Immature natural killer cell (primary cell): ENCODE results near the gene NELL1. TPM values are rescaled to one million over a fixed set of nuclear protein-coding genes. Genes with fewer than 3 reads are reported as not detected.

ENCODE experiments used
- DNase-seq, 3 donors: peaks; one replicate each; pipeline ENCODE4 v3.0.0; 2022; ENCODE audit warnings: mixed read lengths in 1 of 3
- H3K27ac Mint-ChIP-seq, 6 donors: one replicate each; pipeline ENCODE4 v1.8.0; 2020; ENCODE audit warnings: mixed read lengths in 6 of 6, mild to moderate bottlenecking in 5 of 6, inconsistent platforms in 4 of 6, moderate library complexity in 3 of 6
- H3K27me3 Mint-ChIP-seq, 3 donors: one replicate each; pipeline ENCODE4 v1.8.0; 2020 to 2021; ENCODE audit warnings: low read depth in 3 of 3, mild to moderate bottlenecking in 3 of 3, mixed read lengths in 3 of 3, moderate library complexity in 3 of 3, inconsistent platforms in 1 of 3
- H3K36me3 Mint-ChIP-seq, 3 donors: one replicate each; pipeline ENCODE4 v1.8.0; 2020; ENCODE audit warnings: mixed read lengths in 3 of 3, inconsistent platforms in 2 of 3, mild to moderate bottlenecking in 2 of 3
- H3K4me1 Mint-ChIP-seq, 2 donors: one replicate each; pipeline ENCODE4 v1.8.0; 2020; ENCODE audit warnings: inconsistent platforms in 2 of 2, mild to moderate bottlenecking in 2 of 2, mixed read lengths in 2 of 2, moderate library complexity in 1 of 2
- H3K4me3 Mint-ChIP-seq, 5 donors: one replicate each; pipeline ENCODE4 v1.8.0; 2020; ENCODE audit warnings: mild to moderate bottlenecking in 5 of 5, mixed read lengths in 5 of 5, inconsistent platforms in 3 of 5, moderate library complexity in 3 of 5
- H3K9me3 Mint-ChIP-seq, 6 donors: one replicate each; pipeline ENCODE4 v1.8.0; 2020; ENCODE audit warnings: mild to moderate bottlenecking in 6 of 6, mixed read lengths in 6 of 6, inconsistent platforms in 4 of 6, moderate library complexity in 3 of 6
- polyA plus RNA-seq, 3 donors: library from polyadenylated mRNA; unstranded; fragments of 300-500 nt; fragmentation: Illumina TruSeq; gene quantifications; one replicate each; pipeline ENCODE4 v1.2.3, GENCODE V29; 2021

Gene NELL1
- polyA plus RNA-seq, 3 donors from 2014 or later, result not detected

DNA sequence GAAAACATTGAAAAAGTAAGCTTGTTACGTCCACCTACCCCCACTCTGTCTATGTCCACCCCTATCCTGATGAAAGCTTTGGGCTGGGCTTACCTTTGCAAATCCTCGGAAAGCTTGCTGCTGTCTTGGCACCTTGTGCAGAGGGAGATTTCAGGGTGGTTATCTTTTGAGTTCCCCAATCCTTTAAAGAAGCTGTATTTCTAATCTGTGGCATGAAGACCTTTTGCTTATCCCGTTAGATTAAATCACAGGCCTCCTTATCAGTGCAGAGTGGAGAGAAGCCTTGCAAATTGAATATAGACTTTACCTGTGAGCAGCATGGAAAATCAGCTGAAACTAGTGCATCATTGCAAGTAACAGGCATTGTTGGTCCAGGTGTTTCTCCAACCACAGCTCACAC, 942.9 kb downstream of the NELL1 start:
- no peaks in the 10 kb centered on the region for H3K4me1 Mint-ChIP-seq
- no peak overlapping the region for H3K4me3 Mint-ChIP-seq
- peaks cover 0 to 35% (median 7%) of the 10 kb centered on the region in 6 donors for H3K9me3 Mint-ChIP-seq
- H3K27ac Mint-ChIP-seq, result no peak overlapping the region
- H3K27me3 Mint-ChIP-seq, result no peaks in the 10 kb centered on the region
- DNase-seq, result no peak
- H3K36me3 Mint-ChIP-seq, result no peaks in the 10 kb centered on the region

- Mint-ChIP-seq H3K27ac (no peak overlapping the region), H3K36me3 (no peaks in the 10 kb centered on the region), H3K9me3 (peaks cover 0 to 49% (median 6%) of the 10 kb centered on the region in 6 donors), H3K4me1 (no peaks in the 10 kb centered on the region), H3K27me3 (no peaks in the 10 kb centered on the region), H3K4me3 (no peak overlapping the region)
- DNase-seq, result no peak
Observed at GRCh38 chr11:21614961-21615360, 945.6 kb downstream of the NELL1 start.

GRCh38 chr11:21615955-21616371, 946.6 kb downstream of the NELL1 start:
- H3K4me1 Mint-ChIP-seq, result no peaks in the 10 kb centered on the region
- DNase-seq, result no peak
- no peaks in the 10 kb centered on the region for H3K27me3 Mint-ChIP-seq
- H3K9me3 Mint-ChIP-seq, result peaks cover 2 to 53% (median 8%) of the 10 kb centered on the region in 6 donors
- no peak overlapping the region for H3K27ac Mint-ChIP-seq
- H3K36me3 Mint-ChIP-seq, result no peaks in the 10 kb centered on the region
- no peak overlapping the region for H3K4me3 Mint-ChIP-seq

GRCh38 chr11:21622566-21622965, 953.2 kb downstream of the NELL1 start:
- Mint-ChIP-seq H3K27me3 (no peaks in the 10 kb centered on the region), H3K36me3 (no peaks in the 10 kb centered on the region), H3K27ac (no peak overlapping the region), H3K4me1 (peaks cover 0 to 4% of the 10 kb centered on the region in 2 donors), H3K4me3 (no peak overlapping the region), H3K9me3 (peaks cover 3 to 54% (median 10%) of the 10 kb centered on the region in 6 donors)
- DNase-seq, result no peak

DNA sequence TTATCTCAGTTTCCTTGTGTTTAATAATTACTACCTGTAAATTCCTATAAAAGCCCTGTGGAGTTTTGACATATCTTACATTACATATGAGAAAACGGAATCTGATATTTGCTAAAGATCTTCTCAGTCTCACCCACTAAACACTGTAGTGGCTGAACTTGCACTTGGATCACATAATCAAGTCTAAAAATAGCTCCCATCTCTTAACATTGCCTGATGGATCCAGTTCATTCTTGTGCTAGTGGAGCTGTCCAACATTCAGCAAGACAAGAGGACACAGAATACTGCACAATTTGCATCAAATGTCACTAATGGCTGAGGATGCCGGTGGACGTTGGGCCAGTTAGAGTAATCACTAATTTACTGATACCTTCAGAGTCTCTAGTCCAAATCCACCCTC, 953.6 kb downstream of the NELL1 start:
- H3K4me3 Mint-ChIP-seq, result no peak overlapping the region
- H3K9me3 Mint-ChIP-seq, result peaks cover 3 to 52% (median 12%) of the 10 kb centered on the region in 6 donors
- no peak overlapping the region for H3K27ac Mint-ChIP-seq
- H3K4me1 Mint-ChIP-seq, result peaks cover 0 to 4% of the 10 kb centered on the region in 2 donors
- no peaks in the 10 kb centered on the region for H3K27me3 Mint-ChIP-seq
- no peaks in the 10 kb centered on the region for H3K36me3 Mint-ChIP-seq
- DNase-seq, result no peak

Other genes with a start within 250 kb of the NELL1 start
- gene SLC6A5, start 70.0 kb upstream of the NELL1 start, polyA plus RNA-seq, result not detected